ENCODE measurements around the gene LRRTM3.

GRCh38 chr10:66999762-67000545 lies 74.1 kb downstream of the LRRTM3 start:
- TF ChIP-seq ZNF677 (tag by site-specific recombination; IDR thresholded peaks at IDR 0.05) (no peak), CTCF (tag by site-specific recombination; IDR thresholded peaks at IDR 0.05) (no peak), MYNN (tag by site-specific recombination; IDR thresholded peaks at IDR 0.05; ENCODE audit: borderline replicate concordance) (no peak), ZNF24 (tag by site-specific recombination; IDR thresholded peaks at IDR 0.05) (no peak), ZNF121 (tag by site-specific recombination; IDR thresholded peaks at IDR 0.05) (no peak), ZNF274 (IDR thresholded peaks at IDR 0.05; ENCODE audit: low read length) (no peak), ZNF274 (tag by site-specific recombination; IDR thresholded peaks at IDR 0.05; ENCODE audit: borderline replicate concordance) (no peak)
- TF ChIP-seq, protein P1, sequence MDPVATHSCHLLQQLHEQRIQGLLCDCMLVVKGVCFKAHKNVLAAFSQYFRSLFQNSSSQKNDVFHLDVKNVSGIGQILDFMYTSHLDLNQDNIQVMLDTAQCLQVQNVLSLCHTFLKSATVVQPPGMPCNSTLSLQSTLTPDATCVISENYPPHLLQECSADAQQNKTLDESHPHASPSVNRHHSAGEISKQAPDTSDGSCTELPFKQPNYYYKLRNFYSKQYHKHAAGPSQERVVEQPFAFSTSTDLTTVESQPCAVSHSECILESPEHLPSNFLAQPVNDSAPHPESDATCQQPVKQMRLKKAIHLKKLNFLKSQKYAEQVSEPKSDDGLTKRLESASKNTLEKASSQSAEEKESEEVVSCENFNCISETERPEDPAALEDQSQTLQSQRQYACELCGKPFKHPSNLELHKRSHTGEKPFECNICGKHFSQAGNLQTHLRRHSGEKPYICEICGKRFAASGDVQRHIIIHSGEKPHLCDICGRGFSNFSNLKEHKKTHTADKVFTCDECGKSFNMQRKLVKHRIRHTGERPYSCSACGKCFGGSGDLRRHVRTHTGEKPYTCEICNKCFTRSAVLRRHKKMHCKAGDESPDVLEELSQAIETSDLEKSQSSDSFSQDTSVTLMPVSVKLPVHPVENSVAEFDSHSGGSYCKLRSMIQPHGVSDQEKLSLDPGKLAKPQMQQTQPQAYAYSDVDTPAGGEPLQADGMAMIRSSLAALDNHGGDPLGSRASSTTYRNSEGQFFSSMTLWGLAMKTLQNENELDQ (tag by site-specific recombination; IDR thresholded peaks at IDR 0.05; ENCODE audit: low read depth), result no peak
- TF ChIP-seq, protein P2, sequence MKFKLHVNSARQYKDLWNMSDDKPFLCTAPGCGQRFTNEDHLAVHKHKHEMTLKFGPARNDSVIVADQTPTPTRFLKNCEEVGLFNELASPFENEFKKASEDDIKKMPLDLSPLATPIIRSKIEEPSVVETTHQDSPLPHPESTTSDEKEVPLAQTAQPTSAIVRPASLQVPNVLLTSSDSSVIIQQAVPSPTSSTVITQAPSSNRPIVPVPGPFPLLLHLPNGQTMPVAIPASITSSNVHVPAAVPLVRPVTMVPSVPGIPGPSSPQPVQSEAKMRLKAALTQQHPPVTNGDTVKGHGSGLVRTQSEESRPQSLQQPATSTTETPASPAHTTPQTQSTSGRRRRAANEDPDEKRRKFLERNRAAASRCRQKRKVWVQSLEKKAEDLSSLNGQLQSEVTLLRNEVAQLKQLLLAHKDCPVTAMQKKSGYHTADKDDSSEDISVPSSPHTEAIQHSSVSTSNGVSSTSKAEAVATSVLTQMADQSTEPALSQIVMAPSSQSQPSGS (tag by site-specific recombination; IDR thresholded peaks at IDR 0.05; ENCODE audit: low read depth), result no peak
- TF ChIP-seq, protein P3, sequence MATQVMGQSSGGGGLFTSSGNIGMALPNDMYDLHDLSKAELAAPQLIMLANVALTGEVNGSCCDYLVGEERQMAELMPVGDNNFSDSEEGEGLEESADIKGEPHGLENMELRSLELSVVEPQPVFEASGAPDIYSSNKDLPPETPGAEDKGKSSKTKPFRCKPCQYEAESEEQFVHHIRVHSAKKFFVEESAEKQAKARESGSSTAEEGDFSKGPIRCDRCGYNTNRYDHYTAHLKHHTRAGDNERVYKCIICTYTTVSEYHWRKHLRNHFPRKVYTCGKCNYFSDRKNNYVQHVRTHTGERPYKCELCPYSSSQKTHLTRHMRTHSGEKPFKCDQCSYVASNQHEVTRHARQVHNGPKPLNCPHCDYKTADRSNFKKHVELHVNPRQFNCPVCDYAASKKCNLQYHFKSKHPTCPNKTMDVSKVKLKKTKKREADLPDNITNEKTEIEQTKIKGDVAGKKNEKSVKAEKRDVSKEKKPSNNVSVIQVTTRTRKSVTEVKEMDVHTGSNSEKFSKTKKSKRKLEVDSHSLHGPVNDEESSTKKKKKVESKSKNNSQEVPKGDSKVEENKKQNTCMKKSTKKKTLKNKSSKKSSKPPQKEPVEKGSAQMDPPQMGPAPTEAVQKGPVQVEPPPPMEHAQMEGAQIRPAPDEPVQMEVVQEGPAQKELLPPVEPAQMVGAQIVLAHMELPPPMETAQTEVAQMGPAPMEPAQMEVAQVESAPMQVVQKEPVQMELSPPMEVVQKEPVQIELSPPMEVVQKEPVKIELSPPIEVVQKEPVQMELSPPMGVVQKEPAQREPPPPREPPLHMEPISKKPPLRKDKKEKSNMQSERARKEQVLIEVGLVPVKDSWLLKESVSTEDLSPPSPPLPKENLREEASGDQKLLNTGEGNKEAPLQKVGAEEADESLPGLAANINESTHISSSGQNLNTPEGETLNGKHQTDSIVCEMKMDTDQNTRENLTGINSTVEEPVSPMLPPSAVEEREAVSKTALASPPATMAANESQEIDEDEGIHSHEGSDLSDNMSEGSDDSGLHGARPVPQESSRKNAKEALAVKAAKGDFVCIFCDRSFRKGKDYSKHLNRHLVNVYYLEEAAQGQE (tag by site-specific recombination; IDR thresholded peaks at IDR 0.05), result no peak

All from HEK293 (cell line).